HG02852 (cell line): ENCODE measurements around the gene PDX1.

ENCODE experiments used
- ATAC-seq: cut with Tn5 transposase; IDR thresholded peaks from one replicate; pipeline ENCODE4 v1.9.1; 2021; ENCODE audit warnings: mild to moderate bottlenecking, moderate library complexity; ENCODE audit not compliant: unreplicated experiment

The PDX1 gene

GRCh38 chr13:27969082-27969865 is 49.5 kb downstream of the PDX1 start, which contains the start of gene CDX2:
CDX2 (minus strand) TSS chr13:27969315; CDS start chr13:27969006, 309 bp downstream.
- ATAC-seq, result no peak

- ATAC-seq, result no peak
These were observed 50.0 kb downstream of the PDX1 start for GRCh38 chr13:27969866-27970229.

GRCh38 chr13:27970382-27971235 is 50.8 kb downstream of the PDX1 start:
- ATAC-seq, result no peak

- no peak for ATAC-seq
These were observed 51.4 kb downstream of the PDX1 start for GRCh38 chr13:27971236-27971645.

- no peak for ATAC-seq
These were observed 52.1 kb downstream of the PDX1 start for GRCh38 chr13:27971776-27972477.

- ATAC-seq, result no peak
These were observed 52.6 kb downstream of the PDX1 start for GRCh38 chr13:27972478-27972820.

GRCh38 chr13:27973291-27973690 is 53.5 kb downstream of the PDX1 start:
- ATAC-seq, result no peak

GRCh38 chr13:27973961-27974662 is 54.3 kb downstream of the PDX1 start:
- no peak for ATAC-seq
